B cell (primary cell): ENCODE measurements around the gene CHST15. TPM values are rescaled to one million over a fixed set of nuclear protein-coding genes. Genes with fewer than 3 reads are reported as not detected.

Source experiments
- ATAC-seq: fragments of 200-7000 bp; cut with Tn5 transposase; one replicate; pipeline ENCODE4 v1.10.0; 2021; ENCODE audit warnings: low read depth, mild to moderate bottlenecking, moderate number of reproducible peaks, moderate library complexity
- CTCF ChIA-PET: fragments of 350-600 bp; sonication (Branson Sonifier 250); formaldehyde crosslinking; loops from one replicate; lab custom pipeline; 2021; ENCODE audit warnings: antibody characterized with exemption, inconsistent platforms; lab: Charles Lee
- POLR2A ChIA-PET: fragments of 350-600 bp; sonication (Branson Sonifier 250); formaldehyde crosslinking; loops from one replicate; lab custom pipeline; 2021; ENCODE audit warnings: antibody characterized with exemption; lab: Charles Lee
- DNase-seq: peaks from one replicate; pipeline ENCODE4 v3.0.0; 2013
- H2AFZ ChIP-seq: 2 replicates; pipeline ENCODE4 v1.6.1; 2012; ENCODE audit warnings: mild to moderate bottlenecking, low read depth, low read length; ENCODE audit not compliant: insufficient read depth, poor library complexity, severe bottlenecking
- H3K27ac ChIP-seq, 2 donors: 1 replicate in 1 of 2; 2 replicates in 1 of 2; pipeline ENCODE4 v1.5.1; 2012 to 2013; ENCODE audit warnings: low read length in 2 of 2, mild to moderate bottlenecking in 2 of 2, moderate library complexity in 1 of 2
- H3K27me3 ChIP-seq, 4 experiments: fragments of 200-600 bp in 1 of 4; sonication (generic) in 1 of 4; replicated peaks in 1 of 4; 1 replicate in 2 of 4; 2 replicates in 2 of 4; pipeline versions ENCODE4 v1.6.1 to v1.7.0; 2013 to 2016; ENCODE audit warnings: low read length in 3 of 4, mild to moderate bottlenecking in 2 of 4, mixed read lengths in 1 of 4, moderate library complexity in 1 of 4; ENCODE audit not compliant: insufficient read depth in 4 of 4, control insufficient read depth in 3 of 4; ENCODE audit errors: control extremely low read depth in 1 of 4
- H3K36me3 ChIP-seq, 2 experiments: replicated peaks in 1 of 2; 1 replicate in 1 of 2; 2 replicates in 1 of 2; pipeline versions ENCODE4 v1.6.1 to v1.7.1; 2013; ENCODE audit warnings: low read length in 1 of 2; ENCODE audit not compliant: insufficient read depth in 2 of 2, control insufficient read depth in 1 of 2; ENCODE audit errors: control extremely low read depth in 1 of 2, extremely low read depth in 1 of 2
- H3K4me1 ChIP-seq, 2 donors: fragments of 200-600 bp in 1 of 2; sonication (generic) in 1 of 2; 1 replicate in 1 of 2; 2 replicates in 1 of 2; pipeline versions ENCODE4 v1.5.1 to v1.6.1; 2013 to 2017; ENCODE audit warnings: low read length in 2 of 2; ENCODE audit not compliant: control insufficient read depth in 2 of 2, insufficient read depth in 2 of 2
- H3K4me2 ChIP-seq: replicated peaks from 2 replicates; pipeline ENCODE3; 2012; ENCODE audit warnings: mild to moderate bottlenecking, low read depth, low read length; ENCODE audit not compliant: poor library complexity, severe bottlenecking
- H3K4me3 ChIP-seq, 5 experiments: fragments of 200-600 bp in 1 of 5; sonication (generic) in 1 of 5; 1 replicate in 3 of 5; 2 replicates in 2 of 5; pipeline versions ENCODE4 v1.5.1 to v1.7.0; 2011 to 2016; ENCODE audit warnings: low read length in 4 of 5, mild to moderate bottlenecking in 4 of 5, low read depth in 2 of 5, control low read depth in 1 of 5, moderate library complexity in 1 of 5; ENCODE audit not compliant: insufficient read depth in 1 of 5; ENCODE audit errors: control extremely low read depth in 1 of 5, extremely low read depth in 1 of 5
- H3K79me2 ChIP-seq: fragments of 200-600 bp; sonication (generic); one replicate; pipeline ENCODE4 v1.6.0; 2016; ENCODE audit warnings: low read length; ENCODE audit not compliant: control insufficient read depth, insufficient read depth
- H3K9ac ChIP-seq: fragments of 200-600 bp; sonication (generic); 2 replicates; pipeline ENCODE4 v1.6.1; 2017; ENCODE audit warnings: mild to moderate bottlenecking, low read length, moderate library complexity
- H3K9me3 ChIP-seq, 3 donors: one replicate each; pipeline versions ENCODE4 v1.6.1 to v1.7.1; 2013; ENCODE audit warnings: low read length in 2 of 3; ENCODE audit not compliant: control insufficient read depth in 2 of 3, insufficient read depth in 1 of 3; ENCODE audit errors: control extremely low read depth in 1 of 3
- H4K20me1 ChIP-seq: 2 replicates; pipeline ENCODE4 v1.6.0; 2012; ENCODE audit warnings: mild to moderate bottlenecking, low read length; ENCODE audit not compliant: insufficient read depth, control insufficient read depth, poor library complexity, severe bottlenecking
- H3K27ac Mint-ChIP-seq: one replicate; pipeline ENCODE4 v1.8.0; 2021; ENCODE audit warnings: mixed read lengths
- H3K27me3 Mint-ChIP-seq: one replicate; pipeline ENCODE4 v1.8.0; 2021; ENCODE audit warnings: mixed read lengths
- H3K4me1 Mint-ChIP-seq: one replicate; pipeline ENCODE4 v1.8.0; 2021; ENCODE audit warnings: mixed read lengths
- H3K4me3 Mint-ChIP-seq: one replicate; pipeline ENCODE4 v1.8.0; 2021; ENCODE audit warnings: mixed read lengths
- H3K9me3 Mint-ChIP-seq: one replicate; pipeline ENCODE4 v1.8.0; 2022; ENCODE audit warnings: mixed read lengths; ENCODE audit not compliant: insufficient read depth
- CTCF ChIP-seq: fragments of 200-600 bp; IDR thresholded peaks from one replicate; pipeline ENCODE4 v1.8.0; 2022; ENCODE audit warnings: antibody characterized with exemption, mild to moderate bottlenecking
- EZH2 ChIP-seq: IDR thresholded peaks from 2 replicates; pipeline ENCODE4 v1.6.1; 2012; ENCODE audit warnings: borderline replicate concordance, low read depth, mild to moderate bottlenecking, moderate library complexity, low read length; ENCODE audit not compliant: insufficient read depth, poor library complexity, severe bottlenecking
- whole genome bisulfite sequencing: methylation state at CpG from one replicate; pipeline ENCODE4 v1.1.5; 2013; ENCODE audit warnings: missing lambda C conversion rate; ENCODE audit not compliant: insufficient coverage; 5-methylcytosine and 5-hydroxymethylcytosine counted together
- intact Hi-C: fragments of 100-400 bp; cut with micrococcal nuclease; formaldehyde crosslinking; loops from one replicate; pipeline ENCODE4 v1.10.0; 2022
- polyA plus RNA-seq: library from polyadenylated mRNA; depleted of rRNA; stranded (reverse); fragments of >200 nt; gene quantifications from 2 replicates; pipeline ENCODE4 v1.2.3, GENCODE V29; 2012
- total RNA-seq, 2 donors: library from RNA; stranded (reverse); fragments of 120-200 nt in 1 of 2; gene quantifications; 1 replicate in 1 of 2; 2 replicates in 1 of 2; pipeline versions ENCODE4 v1.2.3 to v1.2.4, GENCODE V29; 2013 to 2022

CHST15 gene
- total and polyA plus RNA-seq, 2 donors (not counting 1 experiment from before 2014, with no cell fraction given) = 17.9 to 75.4 TPM

DNA sequence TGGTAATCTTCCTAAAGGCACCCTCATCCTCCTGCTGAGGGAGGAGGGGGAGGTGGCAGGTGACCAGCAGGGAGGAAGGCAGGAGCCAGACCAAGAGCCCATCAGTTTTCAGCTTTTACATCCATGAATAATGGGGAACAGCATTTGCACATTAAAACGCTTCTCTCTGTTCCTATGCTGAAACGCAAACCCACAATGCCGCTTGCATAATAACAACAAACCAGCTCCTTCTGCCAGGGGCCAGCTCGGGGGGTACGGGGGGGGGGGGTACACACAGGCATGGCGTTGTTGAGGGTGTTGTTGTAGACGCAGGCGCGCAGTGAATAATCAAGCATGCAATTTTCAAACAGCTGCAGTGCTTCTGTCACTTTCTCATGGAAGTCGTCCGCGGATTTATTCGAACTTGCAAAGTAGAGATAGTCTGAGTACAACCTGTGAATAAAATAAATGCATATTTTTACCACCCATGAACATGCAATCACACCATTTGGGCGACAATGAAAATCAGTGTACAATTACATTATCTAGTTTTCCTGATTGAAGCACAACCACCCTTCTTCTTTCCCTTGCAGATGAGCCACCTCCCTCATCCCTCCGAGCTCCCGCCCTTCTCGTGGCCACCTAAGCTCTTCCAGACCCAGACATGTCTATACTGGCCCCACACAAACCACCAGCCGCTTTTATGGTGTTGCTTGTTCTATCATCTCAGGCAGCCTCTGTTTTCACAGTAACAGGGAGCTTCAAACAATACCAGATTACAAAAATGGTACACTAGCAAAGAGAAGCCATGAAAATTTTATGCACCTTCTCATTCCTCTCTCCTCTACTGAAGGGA is 72.2 kb downstream of the CHST15 start:
- H3K4me1 Mint-ChIP-seq = peaks cover 10% of the 10 kb centered on the region
- peaks cover 12% of the 10 kb centered on the region in 2 donors for H3K4me1 ChIP-seq
- no peaks in the 10 kb centered on the region for H3K27me3 ChIP-seq
- H3K9me3 Mint-ChIP-seq = no peaks in the 10 kb centered on the region
- DNase-seq = no peak
- no peaks in the 10 kb centered on the region for H3K27me3 Mint-ChIP-seq
- H3K4me2 ChIP-seq = no peak overlapping the region
- H3K4me3 Mint-ChIP-seq = no peak overlapping the region
- CTCF ChIA-PET = interaction anchor here (1.0 to 2.9 kb wide), 2 partner anchors 27 to 368 kb away, joined by 3 to 10 read pairs; no protein-coding TSS in a partner anchor
- no peak for ATAC-seq
- POLR2A ChIA-PET = no interaction called here
- peaks cover 11% of the 10 kb centered on the region for H3K79me2 ChIP-seq
- no peak overlapping the region for H3K4me3 ChIP-seq
- no peaks in the 10 kb centered on the region for H3K9me3 ChIP-seq
- WGBS = 94% methylated on average over 5 of the region's 18 CpGs
- TF ChIP-seq CTCF (no peak), EZH2 (no peak)
- H3K9ac ChIP-seq = no peak overlapping the region
- intact Hi-C loops = no loop called here
- no peak overlapping the region for H3K27ac Mint-ChIP-seq
- peaks cover 0 to 23% of the 10 kb centered on the region in 2 experiments for H3K36me3 ChIP-seq
- no peak overlapping the region for H2AFZ ChIP-seq
- H3K27ac ChIP-seq = no peak overlapping the region
- peaks cover 10% of the 10 kb centered on the region for H4K20me1 ChIP-seq
